ENCODE data around the gene TYW1. TPM values are rescaled to one million over a fixed set of nuclear protein-coding genes. Genes with fewer than 3 reads are reported as not detected.
A peak's percentile ranks its signal among the peaks of the same experiment; 100 is the strongest.
"Not testable (repeated sequence)": the region's sequence is repeated elsewhere in the genome, so short reads cannot be mapped to it uniquely, and the experiment has no call there.

Gene TYW1
- total and polyA plus RNA-seq, 2 of the 8 experiments (the other 6 are each of a cell fraction or from before 2014, with no cell fraction given): 8.8 to 16.2 TPM

DNA sequence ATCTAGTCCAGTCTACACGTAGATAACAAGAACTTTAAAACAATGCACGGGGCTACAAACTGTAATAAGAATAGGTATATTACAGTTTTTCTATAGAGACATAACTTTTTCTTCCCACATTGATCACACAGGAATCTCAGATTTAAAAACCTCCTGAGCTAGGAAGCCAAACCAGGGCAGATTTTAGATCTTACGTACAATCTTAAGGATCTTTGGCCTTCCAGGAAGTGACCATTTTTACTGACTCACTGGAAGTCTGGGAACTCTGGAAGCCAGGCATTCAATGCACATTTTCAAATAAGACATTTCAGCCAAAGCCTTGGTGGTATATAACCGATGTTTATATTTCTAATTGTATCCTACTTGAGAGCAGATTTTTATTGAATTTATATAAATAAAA is 64.7 kb downstream of the TYW1 start:
- POLR2A ChIA-PET (ENCODE audit: partially characterized antibody); CTCF ChIA-PET (ENCODE audit: partially characterized antibody); H3K36me3 ChIP-seq (ENCODE audit: control insufficient read depth in 2 of 4, insufficient read depth in 4 of 4, low read length in 3 of 4): not testable (repeated sequence)

DNA sequence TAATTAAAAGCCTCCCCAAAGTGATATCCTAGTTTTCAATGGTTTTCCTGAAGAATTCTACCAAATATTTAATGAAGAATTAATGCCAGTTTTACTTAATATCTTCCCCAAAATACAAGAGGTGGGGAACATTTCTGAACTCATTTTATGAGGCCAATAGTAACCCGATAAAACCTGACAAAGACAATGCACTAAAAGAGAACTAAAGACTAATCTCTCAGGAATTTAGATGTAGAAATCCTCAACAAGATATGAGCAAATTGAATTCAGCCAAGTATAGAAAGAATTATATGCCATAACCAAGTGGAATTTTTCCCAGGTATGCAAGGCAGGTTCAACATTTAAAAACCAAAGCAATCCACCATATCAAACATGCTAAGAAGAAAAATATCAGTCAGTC is 66.2 kb downstream of the TYW1 start:
- DNase-seq (ENCODE audit: low read depth in 1 of 2, low spot score in 2 of 2); CTCF ChIA-PET (ENCODE audit: partially characterized antibody); H2BK20ac ChIP-seq (ENCODE audit: low read length); H4K5ac ChIP-seq (ENCODE audit: insufficient read length, low read depth, low read length); H3K79me2 ChIP-seq (ENCODE audit: control insufficient read depth in 1 of 2, insufficient read depth in 2 of 2, low read length in 2 of 2); POLR2A ChIA-PET (ENCODE audit: partially characterized antibody); H2AK5ac ChIP-seq (ENCODE audit: low read depth, low read length); H2AFZ ChIP-seq (ENCODE audit: low read length); H3K9ac ChIP-seq (replicated peaks in 1 of 4; ENCODE audit: extremely low read depth in 1 of 4, low read depth in 3 of 4, low read length in 3 of 4); H4K91ac ChIP-seq (replicated peaks; ENCODE audit: insufficient read length, low read length); H2BK120ac ChIP-seq (replicated peaks; ENCODE audit: low read depth, low read length); H3K23ac ChIP-seq (ENCODE audit: insufficient read length); H3K79me1 ChIP-seq (ENCODE audit: low read depth, low read length); H3K56ac ChIP-seq (replicated peaks; ENCODE audit: insufficient read length, low read depth, low read length); H3K14ac ChIP-seq (ENCODE audit: insufficient read length); H3K4me1 ChIP-seq (replicated peaks in 1 of 4; ENCODE audit: control insufficient read depth in 3 of 4, insufficient read depth in 4 of 4, low read length in 3 of 4); H2BK12ac ChIP-seq (ENCODE audit: low read depth, low read length); H4K20me1 ChIP-seq (replicated peaks in 1 of 2; ENCODE audit: control insufficient read depth in 1 of 2, insufficient read depth in 2 of 2, low read length in 2 of 2); H3K27ac ChIP-seq (ENCODE audit: low read depth, low read length); H3K4me2 ChIP-seq (ENCODE audit: insufficient read depth in 1 of 2, low read depth in 2 of 2, low read length in 2 of 2); H2BK15ac ChIP-seq (ENCODE audit: low read length); H2BK5ac ChIP-seq (ENCODE audit: low read depth, low read length); H4K8ac ChIP-seq (ENCODE audit: extremely low read depth, insufficient read depth, low read length); H3K4me3 ChIP-seq (ENCODE audit: extremely low read depth in 1 of 4, insufficient read depth in 2 of 4, low read depth in 3 of 4, low read length in 4 of 4); H3K36me3 ChIP-seq (ENCODE audit: control insufficient read depth in 2 of 4, insufficient read depth in 4 of 4, low read length in 3 of 4); H3K9me3 ChIP-seq (ENCODE audit: insufficient read depth in 2 of 2, low read depth in 1 of 2, low read length in 1 of 2); H3K18ac ChIP-seq (ENCODE audit: extremely low read depth, low read length); H3K27me3 ChIP-seq (replicated peaks in 1 of 4; ENCODE audit: control insufficient read depth in 3 of 4, extremely low read depth in 1 of 4, insufficient read depth in 3 of 4, low read length in 3 of 4); H3K4ac ChIP-seq (replicated peaks; ENCODE audit: insufficient read length, low read depth, low read length); H3K23me2 ChIP-seq (ENCODE audit: low read depth, low read length): not testable (repeated sequence)
- WGBS, 2 experiments (ENCODE audit: extremely low coverage in 1 of 2, insufficient coverage in 1 of 2, insufficient read length in 1 of 2, insufficient replicate concordance in 2 of 2, low coverage in 1 of 2, low lambda C conversion rate in 2 of 2, missing lambda C conversion rate in 1 of 2): 91% methylated on average over 1 of the region's 1 CpG; no CpG with 5 or more reads in 1 of the 2 experiments
- peak; percentile 86 for FAIRE-seq

More for the DNA sequence above, 64.7 kb downstream of the TYW1 start:
- H4K8ac ChIP-seq (ENCODE audit: extremely low read depth, insufficient read depth, low read length); FAIRE-seq; H2BK120ac ChIP-seq (replicated peaks; ENCODE audit: low read depth, low read length); H2AK5ac ChIP-seq (ENCODE audit: low read depth, low read length); H2BK15ac ChIP-seq (ENCODE audit: low read length); H4K20me1 ChIP-seq (replicated peaks in 1 of 2; ENCODE audit: control insufficient read depth in 1 of 2, insufficient read depth in 2 of 2, low read length in 2 of 2); H4K91ac ChIP-seq (replicated peaks; ENCODE audit: insufficient read length, low read length); DNase-seq (ENCODE audit: low read depth in 1 of 2, low spot score in 2 of 2); H3K23ac ChIP-seq (ENCODE audit: insufficient read length); H2BK12ac ChIP-seq (ENCODE audit: low read depth, low read length); H3K79me1 ChIP-seq (ENCODE audit: low read depth, low read length); H3K27ac ChIP-seq (ENCODE audit: low read depth, low read length); H3K27me3 ChIP-seq (replicated peaks in 1 of 4; ENCODE audit: control insufficient read depth in 3 of 4, extremely low read depth in 1 of 4, insufficient read depth in 3 of 4, low read length in 3 of 4); H3K4ac ChIP-seq (replicated peaks; ENCODE audit: insufficient read length, low read depth, low read length); H3K79me2 ChIP-seq (ENCODE audit: control insufficient read depth in 1 of 2, insufficient read depth in 2 of 2, low read length in 2 of 2); H3K9me3 ChIP-seq (ENCODE audit: insufficient read depth in 2 of 2, low read depth in 1 of 2, low read length in 1 of 2); H2BK5ac ChIP-seq (ENCODE audit: low read depth, low read length); H4K5ac ChIP-seq (ENCODE audit: insufficient read length, low read depth, low read length); H3K4me3 ChIP-seq (ENCODE audit: extremely low read depth in 1 of 4, insufficient read depth in 2 of 4, low read depth in 3 of 4, low read length in 4 of 4); H2BK20ac ChIP-seq (ENCODE audit: low read length); H3K23me2 ChIP-seq (ENCODE audit: low read depth, low read length); H3K56ac ChIP-seq (replicated peaks; ENCODE audit: insufficient read length, low read depth, low read length); H3K14ac ChIP-seq (ENCODE audit: insufficient read length); H2AFZ ChIP-seq (ENCODE audit: low read length); H3K9ac ChIP-seq (replicated peaks in 1 of 4; ENCODE audit: extremely low read depth in 1 of 4, low read depth in 3 of 4, low read length in 3 of 4); H3K4me1 ChIP-seq (replicated peaks in 1 of 4; ENCODE audit: control insufficient read depth in 3 of 4, insufficient read depth in 4 of 4, low read length in 3 of 4); H3K4me2 ChIP-seq (ENCODE audit: insufficient read depth in 1 of 2, low read depth in 2 of 2, low read length in 2 of 2); H3K18ac ChIP-seq (ENCODE audit: extremely low read depth, low read length): not testable (repeated sequence)
- 90% methylated on average over 4 of the region's 4 CpGs; no CpG with 5 or more reads in 1 of the 2 experiments for WGBS, 2 experiments (ENCODE audit: extremely low coverage in 1 of 2, insufficient coverage in 1 of 2, insufficient read length in 1 of 2, insufficient replicate concordance in 2 of 2, low coverage in 1 of 2, low lambda C conversion rate in 2 of 2, missing lambda C conversion rate in 1 of 2)

Data from H1 (cell line).